NT2/D1 (cell line): ENCODE results near the gene MARS1.
"Not testable (repeated sequence)": the region's sequence is repeated elsewhere in the genome, so short reads cannot be mapped to it uniquely, and the experiment has no call there.

Experiments
- DNase-seq: peaks from one replicate; pipeline ENCODE4 v3.0.0-alpha.2; 2011; ENCODE audit warnings: low read depth, low spot score
- H3K27me3 ChIP-seq: 2 replicates; pipeline ENCODE4 v1.6.0; 2011; ENCODE audit warnings: mild to moderate bottlenecking; ENCODE audit not compliant: insufficient read length, insufficient read depth
- H3K36me3 ChIP-seq: 2 replicates; pipeline ENCODE4 v1.6.1; 2011; ENCODE audit warnings: mild to moderate bottlenecking, low read length, mixed read lengths; ENCODE audit not compliant: insufficient read depth, insufficient read length
- H3K4me1 ChIP-seq: 2 replicates; pipeline ENCODE4 v1.5.1; 2011; ENCODE audit not compliant: insufficient read depth, insufficient read length
- H3K4me3 ChIP-seq: 2 replicates; pipeline ENCODE4 v1.5.1; 2011; ENCODE audit warnings: low read depth; ENCODE audit not compliant: insufficient read length
- H3K9ac ChIP-seq: 2 replicates; pipeline ENCODE4 v1.6.0; 2011; ENCODE audit warnings: low read depth; ENCODE audit not compliant: insufficient read length
- H3K9me3 ChIP-seq: 2 replicates; pipeline ENCODE4 v1.5.1; 2011; ENCODE audit warnings: mild to moderate bottlenecking, low read length; ENCODE audit not compliant: insufficient read depth
- SUZ12 ChIP-seq: IDR thresholded peaks from 2 replicates; pipeline ENCODE4 v1.6.1; 2011; ENCODE audit not compliant: insufficient read length, insufficient read depth; ENCODE audit errors: extremely low read depth
- YY1 ChIP-seq: IDR thresholded peaks from 2 replicates; pipeline ENCODE4 v1.6.1; 2011; ENCODE audit not compliant: insufficient read length, insufficient read depth
- ZNF274 ChIP-seq: IDR thresholded peaks from 2 replicates; pipeline ENCODE4 v1.6.1; 2011; ENCODE audit warnings: mild to moderate bottlenecking, low read depth, low read length

Gene MARS1

GRCh38 chr12:57498132-57498502 is 10.2 kb downstream of the MARS1 start:
- H3K9me3 ChIP-seq: no peaks in the 10 kb centered on the region; the same call in 1 of the 2 replicates
- no peak overlapping the region for H3K4me3 ChIP-seq
- H3K4me1 ChIP-seq: no peaks in the 10 kb centered on the region
- H3K36me3 ChIP-seq: peaks cover 72% of the 10 kb centered on the region
- no peaks in the 10 kb centered on the region for H3K27me3 ChIP-seq
- TF ChIP-seq SUZ12: no peak
- no peak for DNase-seq
- H3K9ac ChIP-seq: no peak overlapping the region

- no peaks in the 10 kb centered on the region for H3K27me3 ChIP-seq
- no peak overlapping the region for H3K9ac ChIP-seq
- no peak overlapping the region for H3K4me3 ChIP-seq
- H3K36me3 ChIP-seq: peaks cover 77% of the 10 kb centered on the region
- no peak for DNase-seq
- no peaks in the 10 kb centered on the region; the same call in 1 of the 2 replicates for H3K9me3 ChIP-seq
- TF ChIP-seq SUZ12 (no peak), YY1 (no peak), ZNF274 (no peak)
- H3K4me1 ChIP-seq: no peaks in the 10 kb centered on the region
Observed at GRCh38 chr12:57498571-57498970, 10.7 kb downstream of the MARS1 start.

- no peak for DNase-seq
- H3K27me3 ChIP-seq: no peaks in the 10 kb centered on the region
- no peaks in the 10 kb centered on the region for H3K4me1 ChIP-seq
- peaks cover 5% of the 10 kb centered on the region; the same call in 1 of the 2 replicates for H3K9me3 ChIP-seq
- TF ChIP-seq SUZ12 (no peak), YY1 (no peak), ZNF274 (no peak)
- no peak overlapping the region for H3K9ac ChIP-seq
- no peak overlapping the region for H3K4me3 ChIP-seq
- H3K36me3 ChIP-seq: peaks cover 88% of the 10 kb centered on the region
Observed at GRCh38 chr12:57500213-57500612, 12.3 kb downstream of the MARS1 start.

GRCh38 chr12:57502311-57502969 is 14.6 kb downstream of the MARS1 start:
- H3K4me3 ChIP-seq, H3K27me3 ChIP-seq, DNase-seq, H3K9ac ChIP-seq, H3K4me1 ChIP-seq: not testable (repeated sequence)
- Histone ChIP-seq H3K36me3 (peaks cover 83% of the 10 kb centered on the region), H3K9me3 (peaks cover 20% of the 10 kb centered on the region)

- not testable (repeated sequence) for H3K27me3 ChIP-seq, H3K4me3 ChIP-seq, H3K4me1 ChIP-seq, DNase-seq, H3K9ac ChIP-seq
- Histone ChIP-seq H3K36me3 (peaks cover 80% of the 10 kb centered on the region), H3K9me3 (peaks cover 20% of the 10 kb centered on the region)
Observed at GRCh38 chr12:57506541-57506940, 18.7 kb downstream of the MARS1 start.

GRCh38 chr12:57507796-57508195 is 19.9 kb downstream of the MARS1 start:
- H3K36me3 ChIP-seq: peaks cover 83% of the 10 kb centered on the region
- not testable (repeated sequence) for H3K4me1 ChIP-seq, H3K4me3 ChIP-seq, H3K9ac ChIP-seq, DNase-seq, H3K27me3 ChIP-seq
- H3K9me3 ChIP-seq: peaks cover 20% of the 10 kb centered on the region

- peaks cover 79% of the 10 kb centered on the region for H3K36me3 ChIP-seq
- no peaks in the 10 kb centered on the region for H3K27me3 ChIP-seq
- no peak overlapping the region for H3K4me3 ChIP-seq
- H3K9ac ChIP-seq: no peak overlapping the region
- TF ChIP-seq ZNF274 (no peak), SUZ12 (no peak), YY1 (no peak)
- H3K4me1 ChIP-seq: no peaks in the 10 kb centered on the region
- H3K9me3 ChIP-seq: peaks cover 5% of the 10 kb centered on the region
- DNase-seq: no peak
Observed at GRCh38 chr12:57511161-57511560, 23.3 kb downstream of the MARS1 start.

GRCh38 chr12:57511588-57512325 is 23.9 kb downstream of the MARS1 start:
- Histone ChIP-seq H3K9ac (no peak overlapping the region), H3K36me3 (peaks cover 80% of the 10 kb centered on the region), H3K9me3 (no peaks in the 10 kb centered on the region), H3K4me1 (no peaks in the 10 kb centered on the region), H3K27me3 (no peaks in the 10 kb centered on the region), H3K4me3 (no peak overlapping the region)
- TF ChIP-seq YY1 (no peak), SUZ12 (no peak), ZNF274 (no peak)
- DNase-seq: no peak
